BLaER1 treated with 17β-estradiol and CSF1 and Interleukin-3, amounts not matched to agents 10 nM and 100 nM (cell line): ENCODE measurements around the gene NYNRIN.
A peak's percentile ranks its signal among the peaks of the same experiment; 100 is the strongest.

Experiments used
- H3K27ac ChIP-seq, 11 experiments: shearing (Covaris generic); formaldehyde crosslinking; 2 replicates each; pipeline ENCODE4 v1.8.1; 2022
- H3K27me3 ChIP-seq, 11 experiments: shearing (Covaris generic); formaldehyde crosslinking; 2 replicates each; pipeline ENCODE4 v1.8.1; 2022
- H3K36me3 ChIP-seq, 11 experiments: shearing (Covaris generic); formaldehyde crosslinking; 2 replicates each; pipeline ENCODE4 v1.8.1; 2022
- H3K4me1 ChIP-seq, 10 experiments: shearing (Covaris generic); formaldehyde crosslinking; 2 replicates each; pipeline ENCODE4 v1.8.1; 2022
- H3K4me2 ChIP-seq, 11 experiments: shearing (Covaris generic); formaldehyde crosslinking; 2 replicates each; pipeline ENCODE4 v1.8.1; 2022
- H3K4me3 ChIP-seq, 10 experiments: shearing (Covaris generic); formaldehyde crosslinking; 2 replicates each; pipeline ENCODE4 v1.8.1; 2022
- H3K9ac ChIP-seq, 11 experiments: shearing (Covaris generic); formaldehyde crosslinking; 2 replicates each; pipeline ENCODE4 v1.8.1; 2022
- H3K9me3 ChIP-seq, 11 experiments: shearing (Covaris generic); formaldehyde crosslinking; replicated peaks in 1 of 11; 2 replicates each; pipeline ENCODE4 v1.8.1; 2022
- H4K20me1 ChIP-seq, 11 experiments: shearing (Covaris generic); formaldehyde crosslinking; 2 replicates each; pipeline ENCODE4 v1.8.1; 2022
- Cebpa-rat ChIP-seq, 11 experiments: shearing (Covaris generic); IDR thresholded peaks; 2 replicates each; pipeline ENCODE4 v1.8.1; 2022

The NYNRIN gene

GRCh38 chr14:24395609-24396582 is 2.9 kb upstream of the NYNRIN start:
- Histone ChIP-seq H3K9ac (no peak overlapping the region), H3K27me3 (no peaks in the 10 kb centered on the region), H3K27ac (peak overlapping the region in 1 of 11 experiments; percentile 3; a peak in 1 of 22 replicates), H3K36me3 (no peaks in the 10 kb centered on the region), H3K4me2 (peak overlapping the region; percentile 37 to 77 (median 51)), H4K20me1 (no peaks in the 10 kb centered on the region), H3K4me1 (peaks cover 47 to 60% (median 53%) of the 10 kb centered on the region in 10 experiments), H3K4me3 (no peak overlapping the region), H3K9me3 (no peaks in the 10 kb centered on the region)
- no peak for TF ChIP-seq Cebpa-rat (IDR thresholded peaks at IDR 0.05)

GRCh38 chr14:24397639-24398292 is 1.0 kb upstream of the NYNRIN start:
- TF ChIP-seq Cebpa-rat (IDR thresholded peaks at IDR 0.05) = no peak
- H3K4me3 ChIP-seq = peak overlapping the region in 4 of 10 experiments; percentile 7 to 78 (median 45); a peak in 1 of 20 replicates
- H3K27me3 ChIP-seq = no peaks in the 10 kb centered on the region
- no peaks in the 10 kb centered on the region for H3K9me3 ChIP-seq
- peak overlapping the region; percentile 52 to 99 (median 78) for H3K4me2 ChIP-seq
- H3K9ac ChIP-seq = peak overlapping the region in 8 of 11 experiments; percentile 29 to 80 (median 57); a peak in 14 of 22 replicates
- H4K20me1 ChIP-seq = peaks cover 0 to 7% (median 0%) of the 10 kb centered on the region in 11 experiments; a peak in 3 of 22 replicates
- H3K36me3 ChIP-seq = peaks cover 0 to 4% (median 0%) of the 10 kb centered on the region in 11 experiments; a peak in 2 of 22 replicates
- peak overlapping the region in 8 of 11 experiments; percentile 46 to 71 (median 64); a peak in 14 of 22 replicates for H3K27ac ChIP-seq
- peaks cover 55 to 71% (median 67%) of the 10 kb centered on the region in 10 experiments for H3K4me1 ChIP-seq

GRCh38 chr14:24398293-24398652 is 530 bp upstream of the NYNRIN start:
- peaks cover 0 to 9% (median 0%) of the 10 kb centered on the region in 11 experiments; a peak in 3 of 22 replicates for H3K36me3 ChIP-seq
- H3K4me2 ChIP-seq = peak overlapping the region; percentile 52 to 99 (median 78)
- peaks cover 0 to 7% (median 0%) of the 10 kb centered on the region in 11 experiments; a peak in 3 of 22 replicates for H4K20me1 ChIP-seq
- TF ChIP-seq Cebpa-rat (IDR thresholded peaks at IDR 0.05) = no peak
- peak overlapping the region in 9 of 11 experiments; percentile 27 to 71 (median 64); a peak in 14 of 22 replicates for H3K27ac ChIP-seq
- H3K27me3 ChIP-seq = no peaks in the 10 kb centered on the region
- H3K4me3 ChIP-seq = peak overlapping the region in 4 of 10 experiments; percentile 7 to 78 (median 45); a peak in 3 of 20 replicates
- H3K9me3 ChIP-seq = no peaks in the 10 kb centered on the region
- H3K9ac ChIP-seq = peak overlapping the region in 9 of 11 experiments; percentile 9 to 80 (median 48); a peak in 15 of 22 replicates
- H3K4me1 ChIP-seq = peaks cover 55 to 74% (median 69%) of the 10 kb centered on the region in 10 experiments

DNA sequence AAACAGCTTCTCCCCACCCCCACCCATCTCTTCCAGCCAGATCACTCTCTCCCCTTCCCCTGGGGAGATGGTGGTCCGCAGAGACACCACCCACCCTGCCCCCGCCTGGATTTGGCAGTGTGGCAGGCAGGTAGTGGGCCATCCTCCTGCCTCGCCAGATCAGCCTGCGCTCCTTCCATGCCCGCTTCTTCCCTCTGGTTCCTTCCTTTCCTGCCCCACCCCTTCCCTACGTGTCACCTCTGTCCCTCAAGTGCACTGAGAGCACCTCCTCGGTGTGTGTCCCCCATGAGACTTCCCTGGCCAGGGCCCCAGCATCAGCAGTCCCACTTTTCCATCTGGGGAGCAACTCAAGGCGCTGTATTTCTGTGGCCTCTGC is 632 bp downstream of the NYNRIN start:
- no peaks in the 10 kb centered on the region for H3K9me3 ChIP-seq
- peaks cover 0 to 10% (median 0%) of the 10 kb centered on the region in 11 experiments; a peak in 7 of 22 replicates for H3K36me3 ChIP-seq
- H4K20me1 ChIP-seq = peaks cover 0 to 7% (median 0%) of the 10 kb centered on the region in 11 experiments; a peak in 3 of 22 replicates
- no peaks in the 10 kb centered on the region for H3K27me3 ChIP-seq
- peak overlapping the region; percentile 49 to 78 (median 68) for H3K4me3 ChIP-seq
- no peak for TF ChIP-seq Cebpa-rat (IDR thresholded peaks at IDR 0.05)
- H3K4me2 ChIP-seq = peak overlapping the region; percentile 92 to 99 (median 96)
- H3K27ac ChIP-seq = peak overlapping the region in 10 of 11 experiments; percentile 25 to 67 (median 60); a peak in 16 of 22 replicates
- peaks cover 55 to 83% (median 78%) of the 10 kb centered on the region in 10 experiments for H3K4me1 ChIP-seq
- H3K9ac ChIP-seq = peak overlapping the region; percentile 67 to 80 (median 74); a peak in 21 of 22 replicates

GRCh38 chr14:24399999-24400718 is 1.4 kb downstream of the NYNRIN start:
- H4K20me1 ChIP-seq = peaks cover 0 to 7% (median 0%) of the 10 kb centered on the region in 11 experiments; a peak in 3 of 22 replicates
- peak overlapping the region in 9 of 11 experiments; percentile 67 to 80 (median 74); a peak in 17 of 22 replicates for H3K9ac ChIP-seq
- H3K27me3 ChIP-seq = no peaks in the 10 kb centered on the region
- peak overlapping the region in 4 of 11 experiments; percentile 58 to 67 (median 66); a peak in 5 of 22 replicates for H3K27ac ChIP-seq
- H3K4me2 ChIP-seq = peak overlapping the region; percentile 92 to 99 (median 96)
- no peak for TF ChIP-seq Cebpa-rat (IDR thresholded peaks at IDR 0.05)
- no peaks in the 10 kb centered on the region for H3K9me3 ChIP-seq
- H3K4me1 ChIP-seq = peaks cover 54 to 87% (median 78%) of the 10 kb centered on the region in 10 experiments
- H3K36me3 ChIP-seq = peaks cover 0 to 15% (median 1%) of the 10 kb centered on the region in 11 experiments; a peak in 7 of 22 replicates
- peak overlapping the region; percentile 49 to 78 (median 68); a peak in 18 of 20 replicates for H3K4me3 ChIP-seq

- Histone ChIP-seq H4K20me1 (peaks cover 0 to 7% (median 0%) of the 10 kb centered on the region in 11 experiments; a peak in 3 of 22 replicates), H3K27me3 (no peaks in the 10 kb centered on the region), H3K9ac (peak overlapping the region in 3 of 11 experiments; percentile 1 to 31 (median 2); a peak in 2 of 22 replicates), H3K4me3 (no peak overlapping the region), H3K4me1 (peaks cover 36 to 75% (median 63%) of the 10 kb centered on the region in 10 experiments), H3K36me3 (peaks cover 0 to 33% (median 10%) of the 10 kb centered on the region in 11 experiments; a peak in 12 of 22 replicates), H3K4me2 (peak overlapping the region; percentile 43 to 99 (median 96); a peak in 20 of 22 replicates), H3K27ac (no peak overlapping the region), H3K9me3 (no peaks in the 10 kb centered on the region)
- TF ChIP-seq Cebpa-rat (IDR thresholded peaks at IDR 0.05) = no peak
These were observed 3.3 kb downstream of the NYNRIN start for GRCh38 chr14:24401810-24402702.

- no peaks in the 10 kb centered on the region for H3K9me3 ChIP-seq
- H3K9ac ChIP-seq = no peak overlapping the region
- H3K27ac ChIP-seq = no peak overlapping the region
- H3K4me2 ChIP-seq = peak overlapping the region in 7 of 11 experiments; percentile 9 to 49 (median 30); a peak in 7 of 22 replicates
- peaks cover 0 to 7% (median 0%) of the 10 kb centered on the region in 11 experiments; a peak in 3 of 22 replicates for H4K20me1 ChIP-seq
- peaks cover 22 to 77% (median 66%) of the 10 kb centered on the region in 10 experiments for H3K4me1 ChIP-seq
- peaks cover 0 to 47% (median 20%) of the 10 kb centered on the region in 11 experiments; a peak in 16 of 22 replicates for H3K36me3 ChIP-seq
- TF ChIP-seq Cebpa-rat (IDR thresholded peaks at IDR 0.05) = no peak
- no peak overlapping the region for H3K4me3 ChIP-seq
- H3K27me3 ChIP-seq = no peaks in the 10 kb centered on the region
These were observed 4.6 kb downstream of the NYNRIN start for GRCh38 chr14:24403294-24403998.
